Bone marrow (tissue), 2 donors: ENCODE results near the gene SEZ6L2.
"Not testable (repeated sequence)": the region's sequence is repeated elsewhere in the genome, so short reads cannot be mapped to it uniquely, and the experiment has no call there.

Experiments used
- DNase-seq, 2 donors: peaks; one replicate each; lab custom pipeline; 2025; lab: John Stamatoyannopoulos, UW

The SEZ6L2 gene

GRCh38 chr16:29850998-29851397, 48.4 kb downstream of the SEZ6L2 start:
- no peak for DNase-seq

DNA sequence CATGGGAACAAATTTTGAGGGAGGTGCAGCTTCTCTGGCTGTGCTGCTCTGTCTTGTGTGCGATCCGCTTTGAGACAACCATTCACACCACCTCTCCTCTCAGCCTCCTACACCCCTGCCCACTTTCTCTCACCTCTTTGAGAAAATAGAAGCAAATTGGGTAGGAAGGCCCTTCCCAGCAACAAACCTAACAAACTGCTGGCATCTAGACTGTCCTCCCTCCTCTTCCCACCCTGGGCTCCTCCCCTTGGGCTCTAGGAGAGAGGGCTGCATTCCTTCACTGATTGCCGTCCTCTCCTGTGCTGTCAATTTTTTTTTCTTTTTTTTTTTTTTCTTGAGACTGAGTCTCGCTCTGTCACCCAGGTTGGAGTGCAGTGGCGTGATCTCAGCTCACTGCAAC, 49.8 kb downstream of the SEZ6L2 start:
- no peak for DNase-seq

DNA sequence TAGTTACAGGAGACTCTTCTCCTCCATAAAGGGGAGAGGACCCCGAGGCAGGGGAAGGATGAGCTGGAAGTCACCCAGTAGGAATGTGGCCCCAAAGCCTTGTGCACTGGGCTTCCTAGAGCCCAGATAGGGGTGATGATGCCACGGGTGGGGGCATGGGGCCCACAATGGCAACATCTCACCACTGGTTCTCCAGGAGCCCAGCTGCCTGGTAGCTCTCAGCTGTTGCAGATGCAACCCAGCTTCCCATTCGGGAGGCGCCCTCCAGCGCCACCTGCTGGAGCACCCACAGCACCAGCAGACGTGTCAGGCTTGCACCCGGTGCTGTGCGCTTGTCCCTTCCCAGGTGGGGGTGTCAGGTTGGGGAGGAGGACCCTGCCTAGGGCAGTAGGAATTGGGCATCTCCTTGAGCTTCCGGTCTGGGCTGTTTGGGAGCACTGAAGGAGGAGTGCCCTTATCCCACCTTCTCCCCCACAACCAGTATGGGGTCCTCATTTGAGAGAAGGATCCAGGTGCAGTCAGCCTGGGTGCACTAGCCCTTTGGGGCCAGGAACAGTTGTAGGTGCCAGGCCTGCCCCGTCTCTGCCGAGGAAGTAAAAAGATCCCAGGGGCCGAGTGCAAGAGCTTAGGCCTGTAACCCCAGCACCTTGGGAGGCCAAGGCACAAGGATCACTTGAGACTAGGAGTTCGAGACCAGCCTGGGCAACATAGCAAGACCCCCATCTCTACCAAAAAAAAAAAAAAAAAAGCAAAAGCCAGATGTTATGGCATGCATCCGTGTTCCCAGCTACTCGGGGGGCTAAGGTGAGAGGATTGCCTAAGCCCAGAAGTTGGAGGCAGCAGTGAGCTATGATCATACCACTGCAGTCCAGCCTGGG, 50.7 kb downstream of the SEZ6L2 start:
- peak; percentile 36 to 48 for DNase-seq

- DNase-seq: no peak
These were observed 53.7 kb downstream of the SEZ6L2 start for GRCh38 chr16:29845656-29846055.

- no peak for DNase-seq
These were observed 54.6 kb downstream of the SEZ6L2 start for GRCh38 chr16:29844575-29845331.

- DNase-seq: no peak
These were observed 55.4 kb downstream of the SEZ6L2 start for GRCh38 chr16:29843931-29844330.

GRCh38 chr16:29842732-29843346, 56.5 kb downstream of the SEZ6L2 start:
- DNase-seq: no peak

GRCh38 chr16:29841631-29842030, 57.7 kb downstream of the SEZ6L2 start:
- no peak for DNase-seq

GRCh38 chr16:29840240-29840639, 59.1 kb downstream of the SEZ6L2 start:
- no peak for DNase-seq

GRCh38 chr16:29839822-29840221, 59.5 kb downstream of the SEZ6L2 start:
- no peak for DNase-seq

DNA sequence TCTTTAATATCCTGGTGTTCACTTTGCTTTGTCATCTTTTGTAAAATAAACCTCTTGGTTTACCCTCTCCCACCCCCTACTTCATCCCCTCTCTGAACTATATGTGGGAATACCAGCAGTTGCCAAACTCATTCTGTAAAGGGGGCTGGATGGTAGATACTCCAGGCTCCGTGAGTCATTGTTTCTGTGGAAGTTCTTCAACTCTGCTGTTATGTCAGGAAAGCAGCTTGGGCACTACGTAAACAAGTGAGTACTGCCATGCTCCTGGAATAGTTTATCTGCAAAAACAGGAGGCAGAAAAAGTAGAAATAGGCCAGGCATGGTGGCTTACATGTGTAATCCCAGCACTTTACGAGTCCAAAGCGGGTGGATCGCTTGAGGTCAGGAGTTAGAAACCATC, 61.5 kb downstream of the SEZ6L2 start:
- DNase-seq: no peak

GRCh38 chr16:29836623-29837022, 62.7 kb downstream of the SEZ6L2 start:
- DNase-seq: no peak

- DNase-seq: no peak
These were observed 63.4 kb downstream of the SEZ6L2 start for GRCh38 chr16:29835926-29836325.

DNA sequence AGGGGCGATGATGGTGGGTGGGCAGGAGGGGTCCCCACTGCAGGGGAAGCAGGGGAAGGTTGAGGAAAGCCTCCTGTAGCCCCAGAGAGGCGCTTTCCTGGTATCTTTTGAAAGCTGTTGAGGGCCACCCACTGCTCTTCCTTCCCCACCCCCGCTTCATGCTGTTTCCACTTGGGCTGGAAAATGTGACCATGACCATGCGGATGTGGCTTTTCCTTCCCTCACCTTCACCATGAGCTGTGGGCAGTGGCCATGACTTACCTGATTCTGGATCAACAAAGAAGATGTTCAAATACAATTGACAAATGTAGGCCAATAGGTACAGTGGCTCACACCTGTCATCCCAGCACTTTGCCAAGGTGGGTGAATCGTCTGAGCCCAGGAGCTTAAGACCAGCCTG, 65.3 kb downstream of the SEZ6L2 start:
- no peak for DNase-seq

- not testable (repeated sequence) for DNase-seq
These were observed 66.1 kb downstream of the SEZ6L2 start for GRCh38 chr16:29833219-29833618.

DNA sequence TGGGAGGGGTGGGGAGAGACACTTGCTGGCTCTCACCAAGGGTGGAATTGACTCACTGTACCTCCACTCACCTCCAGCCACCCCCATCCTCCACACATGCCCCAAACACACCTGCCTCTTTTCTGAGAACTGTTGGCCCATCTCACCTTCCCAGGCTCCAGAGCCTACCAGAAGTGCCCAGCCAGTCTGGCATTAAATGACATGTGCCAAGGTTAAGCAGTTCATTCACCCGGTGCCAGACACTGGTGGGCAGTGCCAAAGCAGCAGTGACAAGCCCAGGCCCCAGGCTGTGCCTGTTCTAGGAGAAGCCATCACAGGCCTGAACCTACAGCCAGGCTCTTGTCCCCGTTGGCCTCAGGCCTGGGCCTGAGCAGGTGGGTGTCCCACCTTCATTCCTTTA, 67.9 kb downstream of the SEZ6L2 start:
- DNase-seq: no peak

GRCh38 chr16:29830774-29831173, 68.6 kb downstream of the SEZ6L2 start:
- DNase-seq: no peak

- DNase-seq: no peak
These were observed 73.0 kb downstream of the SEZ6L2 start for GRCh38 chr16:29826342-29826695.

GRCh38 chr16:29825145-29826044, 74.0 kb downstream of the SEZ6L2 start:
- no peak for DNase-seq

- no peak for DNase-seq
These were observed 74.7 kb downstream of the SEZ6L2 start for GRCh38 chr16:29824589-29825144.

- DNase-seq: no peak
These were observed 77.7 kb downstream of the SEZ6L2 start for GRCh38 chr16:29821643-29822115.
